Stimulated activated CD8-positive, alpha-beta memory T cell treated with anti-CD3 and anti-CD28 coated beads, Interleukin-12 subunit alpha, Interleukin-12 subunit beta, amount 100 ng/mL, for 1 hour (primary cell): ENCODE data around the gene MARCHF9.
A peak's percentile ranks its signal among the peaks of the same experiment; 100 is the strongest.

Source experiments
- DNase-seq: peaks from one replicate; pipeline ENCODE4 v3.0.0-alpha.2; 2020; ENCODE audit warnings: low read depth

Gene MARCHF9

GRCh38 chr12:57737467-57738460 lies 17.1 kb upstream of the MARCHF9 start:
- DNase-seq, result no peak

- no peak for DNase-seq
These were observed 16.2 kb upstream of the MARCHF9 start, which contains the start of gene AGAP2 for GRCh38 chr12:57738661-57739237. AGAP2 (minus strand) TSS chr12:57738742; CDS start chr12:57738246, 496 bp downstream.

- DNase-seq, result no peak
These were observed 15.5 kb upstream of the MARCHF9 start for GRCh38 chr12:57739387-57739786.

- no peak for DNase-seq
These were observed 14.9 kb upstream of the MARCHF9 start for GRCh38 chr12:57739914-57740538.

GRCh38 chr12:57740656-57741412 lies 14.1 kb upstream of the MARCHF9 start:
- peak; percentile 72 for DNase-seq

- no peak for DNase-seq
These were observed 13.5 kb upstream of the MARCHF9 start for GRCh38 chr12:57741413-57741789.

- peak; percentile 62 for DNase-seq
These were observed 12.8 kb upstream of the MARCHF9 start for GRCh38 chr12:57741844-57742738.

GRCh38 chr12:57743769-57744168 lies 11.1 kb upstream of the MARCHF9 start:
- no peak for DNase-seq

- DNase-seq, result no peak
These were observed 10.6 kb upstream of the MARCHF9 start for GRCh38 chr12:57744194-57744776.

GRCh38 chr12:57744777-57745484 lies 10.0 kb upstream of the MARCHF9 start, which contains the start of gene TSPAN31:
TSPAN31 (plus strand) TSS chr12:57745039; CDS start chr12:57745155, 116 bp downstream.
- DNase-seq, result peak; percentile 92

- no peak for DNase-seq
These were observed 9.4 kb upstream of the MARCHF9 start for GRCh38 chr12:57745485-57745881.

- DNase-seq, result no peak
These were observed 8.9 kb upstream of the MARCHF9 start for GRCh38 chr12:57746025-57746424.

- no peak for DNase-seq
These were observed 5.8 kb upstream of the MARCHF9 start for GRCh38 chr12:57749061-57749460.

- no peak for DNase-seq
These were observed 4.1 kb upstream of the MARCHF9 start for GRCh38 chr12:57750561-57751431.

GRCh38 chr12:57751432-57751787 lies 3.5 kb upstream of the MARCHF9 start:
- DNase-seq, result no peak

GRCh38 chr12:57751788-57752667 lies 2.9 kb upstream of the MARCHF9 start, which contains the start of gene CDK4:
CDK4 (minus strand) TSS chr12:57752310; CDS start chr12:57751717, 593 bp downstream.
- DNase-seq, result peak; percentile 97

- DNase-seq, result no peak
These were observed 2.3 kb upstream of the MARCHF9 start for GRCh38 chr12:57752668-57753000.
